GM11168 (cell line): ENCODE measurements around the gene NPTX1.

Experiments used
- in situ Hi-C: fragments of 300-500 bp; cut with MboI; formaldehyde crosslinking; loops from one replicate; pipeline ENCODE4 v1.12.0; 2022; ENCODE audit warnings: low sequenced_read_pairs; ENCODE audit not compliant: unreplicated experiment

Gene NPTX1

GRCh38 chr17:80447790-80448189 is 28.6 kb downstream of the NPTX1 start:
- in situ Hi-C loops = no loop called here

- in situ Hi-C loops = no loop called here
Measured at GRCh38 chr17:80446645-80447405, 29.6 kb downstream of the NPTX1 start.

GRCh38 chr17:80445726-80446110 is 30.7 kb downstream of the NPTX1 start:
- in situ Hi-C loops = no loop called here

GRCh38 chr17:80445007-80445725 is 31.2 kb downstream of the NPTX1 start:
- in situ Hi-C loops = no loop called here

GRCh38 chr17:80444644-80444979 is 31.8 kb downstream of the NPTX1 start:
- in situ Hi-C loops = no loop called here

- in situ Hi-C loops = no loop called here
Measured at GRCh38 chr17:80443916-80444643, 32.3 kb downstream of the NPTX1 start.

- in situ Hi-C loops = no loop called here
Measured at GRCh38 chr17:80443498-80443897, 32.9 kb downstream of the NPTX1 start.

- in situ Hi-C loops = no loop called here
Measured at GRCh38 chr17:80442764-80443163, 33.6 kb downstream of the NPTX1 start.

GRCh38 chr17:80442323-80442659 is 34.1 kb downstream of the NPTX1 start:
- in situ Hi-C loops = no loop called here

GRCh38 chr17:80441598-80442322 is 34.6 kb downstream of the NPTX1 start:
- in situ Hi-C loops = no loop called here

GRCh38 chr17:80441133-80441578 is 35.3 kb downstream of the NPTX1 start:
- in situ Hi-C loops = no loop called here

GRCh38 chr17:80439499-80439898 is 36.9 kb downstream of the NPTX1 start:
- in situ Hi-C loops = loop anchor here (10.0 kb wide), 1 partner anchor 535 kb away; no protein-coding TSS in a partner anchor

- in situ Hi-C loops = loop anchor here (10.0 kb wide), 1 partner anchor 536 kb away; no protein-coding TSS in a partner anchor
Measured at GRCh38 chr17:80438806-80439205, 37.6 kb downstream of the NPTX1 start.

- in situ Hi-C loops = loop anchor here (10.0 kb wide), 1 partner anchor 537 kb away; no protein-coding TSS in a partner anchor
Measured at GRCh38 chr17:80437532-80437931, 38.9 kb downstream of the NPTX1 start.

- in situ Hi-C loops = loop anchor here (10.0 kb wide), 1 partner anchor 541 kb away; no protein-coding TSS in a partner anchor
Measured at GRCh38 chr17:80433916-80434666, 42.3 kb downstream of the NPTX1 start.

GRCh38 chr17:80432961-80433550 is 43.4 kb downstream of the NPTX1 start:
- in situ Hi-C loops = loop anchor here (10.0 kb wide), 1 partner anchor 542 kb away; no protein-coding TSS in a partner anchor

- in situ Hi-C loops = loop anchor here (10.0 kb wide), 1 partner anchor 542 kb away; no protein-coding TSS in a partner anchor
Measured at GRCh38 chr17:80432350-80432955, 44.0 kb downstream of the NPTX1 start.
